ENCODE data around the gene LCN15. TPM values are rescaled to one million over a fixed set of nuclear protein-coding genes. Genes with fewer than 3 reads are reported as not detected.

The LCN15 gene
- total RNA-seq, 4 donors from 2014 or later, result not detected

DNA sequence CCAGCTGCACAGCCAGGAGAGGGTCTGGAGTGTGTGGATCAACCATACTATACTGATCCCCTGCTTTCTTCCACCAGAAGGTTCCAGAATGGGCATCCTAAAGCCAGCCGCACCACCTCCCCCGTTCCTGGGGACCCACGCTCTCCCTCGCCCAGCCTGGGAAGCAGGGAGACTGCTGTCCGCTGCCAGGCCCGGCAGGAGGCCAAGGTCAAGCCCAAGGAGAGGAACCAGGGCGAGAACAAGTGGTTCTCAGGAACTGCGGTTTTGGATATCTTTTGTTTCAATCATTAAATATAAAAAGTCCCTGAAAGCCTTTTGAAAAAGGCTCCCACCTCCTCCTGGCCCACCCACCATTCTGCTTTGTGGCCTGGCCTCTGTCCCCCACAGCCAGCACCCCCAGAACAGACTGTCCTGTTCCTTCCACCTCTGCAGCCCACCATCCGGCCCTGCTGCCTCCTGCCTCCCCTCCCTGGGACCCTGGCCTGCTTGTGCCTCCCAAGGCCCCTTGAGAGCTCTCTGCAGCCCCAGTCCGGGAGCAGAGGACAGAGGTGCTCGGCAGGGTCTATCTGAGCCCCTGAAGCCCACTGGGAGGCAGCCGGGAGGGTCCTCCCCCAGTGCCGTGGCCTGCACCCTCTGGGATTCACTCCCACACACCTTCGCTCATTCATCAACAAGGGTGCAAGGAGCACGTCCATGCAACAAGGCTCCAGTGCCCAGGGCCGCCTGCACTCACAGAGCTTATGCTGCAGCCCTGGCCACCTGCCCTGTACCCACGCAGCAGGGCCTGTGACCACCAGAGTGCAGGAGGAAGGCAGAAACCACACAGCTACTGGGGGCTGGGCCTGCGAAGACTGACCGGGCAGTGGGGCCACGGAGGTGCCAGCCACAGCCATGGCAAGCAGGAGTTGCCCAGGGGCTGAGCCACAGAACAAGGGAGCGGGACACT lies 15.4 kb downstream of the LCN15 start:
- TF ChIP-seq, protein P1, sequence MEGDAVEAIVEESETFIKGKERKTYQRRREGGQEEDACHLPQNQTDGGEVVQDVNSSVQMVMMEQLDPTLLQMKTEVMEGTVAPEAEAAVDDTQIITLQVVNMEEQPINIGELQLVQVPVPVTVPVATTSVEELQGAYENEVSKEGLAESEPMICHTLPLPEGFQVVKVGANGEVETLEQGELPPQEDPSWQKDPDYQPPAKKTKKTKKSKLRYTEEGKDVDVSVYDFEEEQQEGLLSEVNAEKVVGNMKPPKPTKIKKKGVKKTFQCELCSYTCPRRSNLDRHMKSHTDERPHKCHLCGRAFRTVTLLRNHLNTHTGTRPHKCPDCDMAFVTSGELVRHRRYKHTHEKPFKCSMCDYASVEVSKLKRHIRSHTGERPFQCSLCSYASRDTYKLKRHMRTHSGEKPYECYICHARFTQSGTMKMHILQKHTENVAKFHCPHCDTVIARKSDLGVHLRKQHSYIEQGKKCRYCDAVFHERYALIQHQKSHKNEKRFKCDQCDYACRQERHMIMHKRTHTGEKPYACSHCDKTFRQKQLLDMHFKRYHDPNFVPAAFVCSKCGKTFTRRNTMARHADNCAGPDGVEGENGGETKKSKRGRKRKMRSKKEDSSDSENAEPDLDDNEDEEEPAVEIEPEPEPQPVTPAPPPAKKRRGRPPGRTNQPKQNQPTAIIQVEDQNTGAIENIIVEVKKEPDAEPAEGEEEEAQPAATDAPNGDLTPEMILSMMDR (IDR thresholded peaks at IDR 0.05; ENCODE audit: low read depth), result no peak

DNA sequence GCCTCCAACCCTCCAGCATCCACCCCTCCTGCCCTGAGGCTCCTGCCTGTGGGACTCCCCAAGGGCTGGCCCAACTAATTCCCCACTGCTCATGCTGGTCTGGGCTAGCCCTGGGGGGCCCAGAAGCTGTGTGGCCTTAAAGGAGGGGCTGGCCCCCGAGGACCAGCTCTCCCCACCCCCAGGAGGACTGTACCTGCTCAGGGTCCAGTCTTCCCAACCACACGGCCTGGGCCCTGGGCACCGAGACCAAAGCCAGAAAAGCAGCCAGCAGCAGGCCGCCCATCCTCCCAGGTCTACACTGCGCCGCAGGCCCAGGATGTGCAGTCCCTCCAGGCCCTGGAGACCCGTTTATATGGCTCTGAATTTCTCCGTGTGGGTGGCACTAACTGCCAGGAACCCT lies 16.1 kb downstream of the LCN15 start, which contains the start of gene LCN6:
Gene LCN6, minus strand, starts transcription at position 325 of the 400 bp plus-strand sequence. Its CDS starts 42 bp downstream, at position 283.
- TF ChIP-seq, protein P1 (IDR thresholded peaks at IDR 0.05; ENCODE audit: low read depth), result no peak

DNA sequence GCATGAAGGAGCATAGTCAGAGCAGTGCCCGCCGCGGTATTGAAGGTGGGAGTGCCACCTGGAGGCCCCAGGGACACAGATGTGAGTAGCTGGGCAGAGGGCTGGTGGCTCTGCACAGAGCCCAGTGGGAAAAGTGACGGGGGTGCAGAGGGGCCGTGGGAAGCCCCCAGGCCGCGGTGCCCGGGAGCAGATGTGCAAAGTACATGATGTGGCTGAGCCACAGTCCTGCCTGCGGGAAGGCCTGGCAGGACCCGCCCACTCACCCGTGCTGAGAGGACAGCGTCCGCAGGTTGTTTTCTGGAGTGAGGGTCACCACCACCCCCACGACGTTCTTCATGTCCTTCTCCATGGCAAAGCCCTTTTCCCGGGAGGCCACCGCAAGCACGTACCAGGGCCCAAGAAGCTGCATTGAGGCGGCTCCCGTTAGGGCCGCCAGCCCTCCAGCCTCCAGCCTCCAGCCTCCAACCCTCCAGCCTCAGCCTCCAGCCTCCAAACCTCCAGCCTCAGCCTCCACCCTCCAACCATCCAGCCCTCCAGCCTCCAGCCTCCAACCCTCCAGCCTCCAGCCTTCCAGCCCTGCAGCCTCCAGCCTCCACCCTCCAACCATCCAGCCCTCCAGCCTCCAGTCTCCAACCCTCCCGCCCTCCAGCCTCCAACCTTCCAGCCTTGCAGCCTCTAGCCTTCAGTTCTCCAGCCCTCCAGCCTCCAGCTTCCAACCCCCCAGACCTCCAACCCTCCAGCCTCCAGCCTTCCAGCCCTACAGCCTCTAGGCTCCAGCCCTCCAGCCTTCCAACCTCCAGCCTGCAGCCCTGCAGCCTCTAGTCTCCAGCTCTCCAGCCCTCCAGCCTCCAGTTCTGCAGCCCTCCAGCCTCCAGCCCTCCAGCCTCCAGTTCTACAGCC lies 16.9 kb downstream of the LCN15 start:
- TF ChIP-seq, protein P1 (IDR thresholded peaks at IDR 0.05; ENCODE audit: low read depth), result no peak

DNA sequence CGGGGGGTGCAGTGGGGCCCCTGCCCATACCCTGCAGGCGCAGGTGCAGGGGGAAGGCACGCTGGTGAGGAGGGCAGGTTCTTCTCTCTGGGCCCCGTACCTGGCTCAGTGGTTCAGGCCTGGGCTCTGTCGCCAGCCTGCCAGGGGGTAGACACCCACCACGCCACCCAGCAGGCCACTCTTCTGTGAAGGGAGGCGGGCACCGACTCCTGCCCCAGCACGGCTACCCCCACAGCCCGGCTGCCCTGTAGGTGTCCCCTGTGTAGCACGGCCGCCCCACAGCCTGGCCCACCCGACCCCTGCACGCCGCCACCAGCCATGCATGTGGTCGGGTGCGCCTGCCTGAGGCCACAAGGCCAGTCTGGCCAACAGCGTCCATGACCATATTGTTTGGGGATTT lies 17.7 kb downstream of the LCN15 start:
- TF ChIP-seq, protein P1 (IDR thresholded peaks at IDR 0.05; ENCODE audit: low read depth), result no peak

DNA sequence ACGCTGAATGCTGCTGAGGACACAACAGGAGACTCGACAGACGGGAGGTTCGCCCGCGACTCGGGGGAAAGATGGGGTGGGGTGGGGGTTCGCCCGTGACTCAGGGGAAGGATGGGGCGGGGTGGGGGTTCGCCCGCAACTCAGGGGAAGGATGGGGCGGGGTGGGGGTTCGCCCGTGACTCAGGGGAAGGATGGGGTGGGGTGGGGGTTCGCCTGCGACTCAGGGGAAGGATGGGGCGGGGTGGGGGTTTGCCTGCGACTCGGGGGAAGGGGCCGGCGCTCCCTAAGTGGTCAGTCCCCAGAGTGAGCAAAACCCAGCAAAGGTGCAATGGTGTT lies 18.2 kb downstream of the LCN15 start:
- TF ChIP-seq, protein P1 (IDR thresholded peaks at IDR 0.05; ENCODE audit: low read depth), result no peak

DNA sequence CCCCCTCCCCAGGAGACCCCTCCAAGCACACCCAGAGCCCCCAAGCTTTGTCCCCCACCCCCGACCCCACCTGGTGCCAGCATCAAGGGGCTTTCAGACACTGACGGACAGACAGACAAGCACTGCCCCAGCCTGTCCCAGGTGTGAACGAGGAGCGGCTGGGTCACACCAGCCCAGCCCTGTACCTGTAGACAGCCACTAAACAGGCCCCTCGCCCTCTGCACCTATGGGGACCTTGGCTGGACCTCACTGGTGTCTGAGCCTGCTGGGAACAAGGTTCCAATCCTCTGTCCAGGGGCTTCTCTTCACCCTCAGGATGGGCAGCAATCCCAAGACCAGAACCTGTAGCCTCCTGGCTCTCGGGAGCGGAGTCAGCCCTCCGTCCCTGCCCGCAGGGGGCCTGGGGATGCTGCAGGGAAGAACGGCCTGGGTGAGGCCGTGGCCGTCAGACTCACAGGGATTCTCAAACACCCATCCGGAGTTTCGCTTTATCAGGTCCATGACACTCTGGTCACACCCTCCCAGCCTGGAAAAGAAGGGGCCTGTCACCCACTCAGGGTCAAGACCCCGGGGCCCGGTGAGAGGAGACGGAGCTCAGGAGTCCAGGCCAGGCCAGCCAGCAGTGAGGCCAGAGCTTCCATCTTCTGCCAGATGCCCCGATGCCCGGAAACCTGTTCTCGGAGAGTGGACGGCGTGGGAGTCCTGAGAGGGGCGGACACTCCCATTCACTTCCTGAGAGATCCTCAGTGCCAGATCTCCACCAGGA lies 18.7 kb downstream of the LCN15 start:
- TF ChIP-seq, protein P1 (IDR thresholded peaks at IDR 0.05; ENCODE audit: low read depth), result no peak
